Fibroblast of the conjunctiva (primary cell): ENCODE data around the gene SERPINB11.
"Not testable (repeated sequence)": the region's sequence is repeated elsewhere in the genome, so short reads cannot be mapped to it uniquely, and the experiment has no call there.

Source experiments
- DNase-seq: peaks from one replicate; pipeline ENCODE4 v3.0.0-alpha.2; 2010; ENCODE audit warnings: low read depth

Gene SERPINB11

GRCh38 chr18:63702660-63703059 lies at the start of gene SERPINB11:
TSS of gene SERPINB11 (plus strand) at chr18:63702960. CDS start at chr18:63710194, 7,234 bp downstream.
- DNase-seq, result no peak

- not testable (repeated sequence) for DNase-seq
Measured at GRCh38 chr18:63658920-63659319, 43.8 kb upstream of the SERPINB11 start.

GRCh38 chr18:63661750-63662149 lies 41.0 kb upstream of the SERPINB11 start, which contains the start of gene SERPINB3:
TSS of gene SERPINB3 (minus strand) at chr18:63661893. CDS start at chr18:63661216, 677 bp downstream.
- DNase-seq, result not testable (repeated sequence)

GRCh38 chr18:63664571-63664970 lies 38.2 kb upstream of the SERPINB11 start:
- no peak for DNase-seq

- no peak for DNase-seq
Measured at GRCh38 chr18:63676526-63677323, 26.0 kb upstream of the SERPINB11 start.

GRCh38 chr18:63677500-63678225 lies 25.1 kb upstream of the SERPINB11 start:
- DNase-seq, result no peak

GRCh38 chr18:63679820-63680606 lies 22.7 kb upstream of the SERPINB11 start:
- no peak for DNase-seq

DNA sequence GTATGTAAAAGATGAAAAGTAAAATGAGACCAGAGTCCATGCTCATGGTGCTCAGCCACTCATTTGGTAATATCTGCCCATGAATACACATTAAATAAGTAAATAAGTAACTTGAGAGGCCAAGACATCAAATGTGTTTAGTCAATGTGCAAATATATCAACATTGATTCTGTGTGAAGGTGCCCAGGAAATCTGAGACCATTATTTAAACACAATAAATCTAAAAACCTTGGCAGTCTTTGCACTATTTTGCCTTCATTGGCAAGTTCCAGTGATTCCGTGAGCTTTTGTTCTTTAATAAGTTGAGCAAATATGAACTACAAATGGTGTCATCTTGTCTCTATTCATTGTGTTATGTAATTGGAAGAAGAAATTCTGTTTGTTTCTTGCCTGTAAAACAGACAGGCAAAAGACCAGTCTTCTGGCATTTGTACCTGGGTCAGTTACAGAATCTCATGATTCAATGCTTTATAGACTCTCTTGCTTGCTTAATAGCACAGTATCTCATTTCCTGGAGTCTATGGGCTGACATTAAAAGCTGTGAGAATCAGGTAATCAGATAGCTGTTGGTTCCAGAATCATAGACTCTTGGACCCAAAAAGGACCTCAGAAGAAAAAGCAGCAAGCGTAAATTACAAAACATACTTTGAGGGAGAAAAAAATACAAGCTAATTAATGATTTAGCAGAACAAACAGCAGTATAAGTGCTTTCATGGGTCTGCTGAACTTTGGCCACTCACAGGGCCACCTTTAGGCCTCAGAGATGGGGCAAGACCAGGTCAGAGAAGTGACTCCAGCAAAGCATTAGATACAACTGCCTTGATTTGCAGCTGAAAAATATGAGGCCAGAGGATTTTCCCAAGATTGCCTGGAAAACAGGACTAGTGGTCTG lies 21.1 kb upstream of the SERPINB11 start:
- no peak for DNase-seq

DNA sequence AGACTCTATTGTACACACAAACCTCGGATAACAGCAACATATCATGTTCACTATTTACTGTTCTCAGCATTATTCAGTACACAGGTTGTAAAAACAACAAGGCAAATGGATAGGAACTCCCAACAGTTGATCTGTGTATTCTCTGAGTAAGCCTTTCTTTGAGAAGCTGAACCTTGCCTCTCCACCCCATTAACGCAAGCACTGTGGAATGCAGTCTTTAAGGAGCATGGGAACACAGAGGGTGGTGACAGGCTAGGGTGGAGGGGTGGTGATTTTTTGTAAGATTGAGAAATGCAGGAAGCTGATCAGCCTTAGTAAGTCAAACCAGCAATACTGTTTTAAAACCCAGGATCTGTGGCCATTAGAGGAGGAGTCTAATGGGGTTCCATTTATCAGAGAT lies 19.6 kb upstream of the SERPINB11 start:
- peak; percentile 5 for DNase-seq

GRCh38 chr18:63683890-63684289 lies 18.9 kb upstream of the SERPINB11 start:
- DNase-seq, result no peak

- no peak for DNase-seq
Measured at GRCh38 chr18:63684718-63685117, 18.0 kb upstream of the SERPINB11 start.

GRCh38 chr18:63686871-63687270 lies 15.9 kb upstream of the SERPINB11 start:
- no peak for DNase-seq

- DNase-seq, result no peak
Measured at GRCh38 chr18:63689064-63689463, 13.7 kb upstream of the SERPINB11 start.

- DNase-seq, result no peak
Measured at GRCh38 chr18:63697097-63697660, 5.6 kb upstream of the SERPINB11 start.

DNA sequence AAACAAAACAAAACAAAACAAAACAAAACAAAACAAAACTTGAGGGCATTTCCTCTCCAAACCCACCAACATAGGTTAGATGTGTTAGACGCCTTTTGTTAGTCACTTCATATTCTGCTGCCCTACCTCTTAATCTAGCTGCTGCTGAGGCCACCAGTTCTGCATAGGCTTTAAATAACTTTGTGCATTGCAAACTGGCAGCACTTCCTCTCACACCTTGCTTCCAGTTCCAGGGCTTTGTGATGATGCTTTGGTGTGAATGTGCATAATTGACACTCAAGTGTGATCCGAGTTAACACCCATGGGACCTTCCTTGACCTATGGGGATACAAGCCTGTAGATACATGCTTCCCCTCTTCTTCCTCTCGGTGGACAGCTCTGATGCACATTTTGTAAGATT lies 2.3 kb upstream of the SERPINB11 start:
- DNase-seq, result no peak

- DNase-seq, result no peak
Measured at GRCh38 chr18:63701952-63702351, 808 bp upstream of the SERPINB11 start.

GRCh38 chr18:63705401-63705800 lies 2.6 kb downstream of the SERPINB11 start:
- no peak for DNase-seq

DNA sequence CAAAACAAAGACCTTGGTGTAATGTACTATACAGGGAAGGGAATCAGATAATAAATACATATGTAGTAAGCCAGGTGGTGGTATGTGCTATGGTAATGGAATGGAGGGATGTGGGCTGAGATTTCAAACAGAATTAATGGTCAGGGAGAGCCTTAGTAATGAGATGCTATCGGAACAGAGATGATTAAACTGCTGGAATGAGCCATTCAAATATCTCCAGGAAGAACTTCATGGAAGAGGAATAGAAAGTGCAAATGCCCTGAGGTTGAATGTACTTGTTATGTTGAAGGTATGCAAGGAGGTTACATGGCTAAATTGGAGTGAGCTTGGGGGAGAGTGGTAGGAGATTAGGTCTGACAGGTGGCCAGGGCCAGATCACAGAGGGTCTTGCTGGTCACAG lies 5.1 kb downstream of the SERPINB11 start:
- DNase-seq, result no peak

DNA sequence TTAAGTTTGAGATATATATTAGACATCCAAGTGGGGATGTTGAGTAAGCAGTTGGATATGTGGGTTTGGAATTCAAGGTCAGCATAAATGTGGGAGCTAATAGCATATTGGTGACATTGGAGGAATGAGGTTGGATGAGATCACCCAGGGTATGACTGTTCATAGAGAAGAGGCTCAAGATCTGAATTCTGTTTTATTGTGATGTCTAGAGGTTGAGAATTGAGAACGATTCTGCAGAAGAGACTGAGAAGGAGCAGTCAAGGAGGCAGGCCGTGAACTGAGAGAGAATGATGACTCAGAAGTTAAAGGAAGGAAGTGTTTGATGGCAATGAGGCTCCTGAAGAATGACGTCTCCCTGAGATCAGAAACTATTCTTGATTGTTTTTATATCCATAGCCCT lies 5.9 kb downstream of the SERPINB11 start:
- no peak for DNase-seq

DNA sequence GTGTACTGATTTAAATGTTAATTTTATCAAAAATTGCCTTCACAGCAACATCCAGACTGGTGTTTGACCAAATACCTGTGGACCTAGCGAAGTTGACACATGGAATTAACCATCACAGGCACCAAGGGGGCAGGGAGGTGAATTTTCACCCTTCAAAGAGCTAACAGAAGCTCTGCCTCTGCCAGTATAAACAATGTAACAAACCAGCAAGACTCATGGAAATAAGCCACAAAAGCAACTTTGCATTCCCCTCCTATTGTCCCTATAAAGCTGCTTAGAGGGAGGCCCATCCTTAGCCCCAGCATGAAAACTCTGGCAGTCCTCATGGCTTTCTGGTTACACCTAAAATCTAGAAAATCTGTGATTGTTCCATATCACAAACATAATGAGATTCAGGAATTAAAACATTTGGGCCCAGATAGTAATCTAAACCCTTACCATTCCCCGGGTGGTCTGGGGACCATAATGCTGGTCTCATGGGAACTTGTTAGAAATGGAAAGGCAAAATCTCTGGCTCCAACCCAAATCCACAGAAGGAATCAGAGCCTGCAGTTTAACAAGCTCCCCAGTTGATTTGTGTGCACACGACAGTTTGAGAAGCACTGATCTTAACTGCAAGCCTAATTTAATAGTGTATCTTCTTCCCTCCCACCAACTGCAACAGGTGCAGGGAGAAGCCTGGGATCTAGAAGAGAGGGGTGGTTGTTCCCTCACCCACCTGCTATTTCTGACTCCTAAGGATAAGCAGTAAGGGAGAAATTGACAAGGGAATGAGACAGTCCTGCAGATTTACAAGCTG lies 23.1 kb downstream of the SERPINB11 start:
- DNase-seq, result no peak
